Measurements from ENCODE around the gene FCHO1.

The FCHO1 gene

GRCh38 chr19:17751103-17751911, at the start of gene FCHO1:
FCHO1 (plus strand) TSS chr19:17751477; CDS start chr19:17755165, 3,688 bp downstream.
- no peak within 1 kb of the TSS for H3K27ac ChIP-seq
- TF ChIP-seq ZFX (IDR thresholded peaks at IDR 0.05; ENCODE audit: borderline replicate concordance) (no peak), CTCF (IDR thresholded peaks at IDR 0.05) (no peak)

GRCh38 chr19:17703824-17704463, 47.3 kb upstream of the FCHO1 start:
- TF ChIP-seq ZFX (IDR thresholded peaks at IDR 0.05; ENCODE audit: borderline replicate concordance) (no peak), CTCF (IDR thresholded peaks at IDR 0.05) (peak; percentile 81)
- no peak overlapping the region for H3K27ac ChIP-seq

- H3K27ac ChIP-seq: no peak overlapping the region
- TF ChIP-seq CTCF (IDR thresholded peaks at IDR 0.05) (no peak), ZFX (IDR thresholded peaks at IDR 0.05; ENCODE audit: borderline replicate concordance) (no peak)
Observed at GRCh38 chr19:17706750-17707181, 44.5 kb upstream of the FCHO1 start.

GRCh38 chr19:17711851-17712250, 39.4 kb upstream of the FCHO1 start:
- no peak overlapping the region for H3K27ac ChIP-seq
- TF ChIP-seq ZFX (IDR thresholded peaks at IDR 0.05; ENCODE audit: borderline replicate concordance) (no peak), CTCF (IDR thresholded peaks at IDR 0.05) (no peak)

- no peak overlapping the region for H3K27ac ChIP-seq
- TF ChIP-seq ZFX (IDR thresholded peaks at IDR 0.05; ENCODE audit: borderline replicate concordance): no peak
- TF ChIP-seq CTCF (IDR thresholded peaks at IDR 0.05): no peak
Observed at GRCh38 chr19:17716309-17716929, 34.9 kb upstream of the FCHO1 start.

GRCh38 chr19:17718550-17718946, 32.7 kb upstream of the FCHO1 start:
- peak overlapping the region; percentile 71 for H3K27ac ChIP-seq
- TF ChIP-seq ZFX (IDR thresholded peaks at IDR 0.05; ENCODE audit: borderline replicate concordance) (no peak), CTCF (IDR thresholded peaks at IDR 0.05) (no peak)
